HK-2 (cell line): Measurements from ENCODE around the gene STK32A.
A peak's percentile ranks its signal among the peaks of the same experiment; 100 is the strongest.

Experiments used
- DNase-seq: peaks from one replicate; pipeline ENCODE4 v3.0.0-alpha.2; 2018; ENCODE audit not compliant: unreplicated experiment

STK32A gene

GRCh38 chr5:147391781-147392180 is 157.0 kb downstream of the STK32A start:
- peak; percentile 47 for DNase-seq

GRCh38 chr5:147393874-147394672 is 159.2 kb downstream of the STK32A start:
- DNase-seq, result no peak

GRCh38 chr5:147396070-147396823 is 161.4 kb downstream of the STK32A start:
- no peak for DNase-seq

GRCh38 chr5:147397616-147398015 is 162.8 kb downstream of the STK32A start:
- no peak for DNase-seq

GRCh38 chr5:147398860-147399259 is 164.0 kb downstream of the STK32A start:
- no peak for DNase-seq

- no peak for DNase-seq
Measured at GRCh38 chr5:147400126-147400809, 165.4 kb downstream of the STK32A start.

- no peak for DNase-seq
Measured at GRCh38 chr5:147400881-147401280, 166.1 kb downstream of the STK32A start.

GRCh38 chr5:147403651-147404640 is 169.1 kb downstream of the STK32A start:
- peak; percentile 60 for DNase-seq

GRCh38 chr5:147404706-147405105 is 169.9 kb downstream of the STK32A start:
- no peak for DNase-seq

GRCh38 chr5:147406636-147407035 is 171.8 kb downstream of the STK32A start:
- DNase-seq, result no peak

- no peak for DNase-seq
Measured at GRCh38 chr5:147407094-147407681, 172.4 kb downstream of the STK32A start.

GRCh38 chr5:147408980-147409379 is 174.2 kb downstream of the STK32A start:
- no peak for DNase-seq

- DNase-seq, result no peak
Measured at GRCh38 chr5:147410496-147411358, 175.9 kb downstream of the STK32A start.

GRCh38 chr5:147411359-147412319 is 176.8 kb downstream of the STK32A start:
- DNase-seq, result no peak

GRCh38 chr5:147412561-147412960 is 177.7 kb downstream of the STK32A start:
- no peak for DNase-seq

- no peak for DNase-seq
Measured at GRCh38 chr5:147413266-147413665, 178.4 kb downstream of the STK32A start.

GRCh38 chr5:147415651-147416050 is 180.8 kb downstream of the STK32A start:
- DNase-seq, result no peak

GRCh38 chr5:147417135-147417813 is 182.4 kb downstream of the STK32A start:
- DNase-seq, result no peak
